Measurements from ENCODE around the gene SAPCD2.

The SAPCD2 gene

GRCh38 chr9:137080260-137081122, 10.1 kb upstream of the SAPCD2 start:
- DNase-seq = no peak

DNA sequence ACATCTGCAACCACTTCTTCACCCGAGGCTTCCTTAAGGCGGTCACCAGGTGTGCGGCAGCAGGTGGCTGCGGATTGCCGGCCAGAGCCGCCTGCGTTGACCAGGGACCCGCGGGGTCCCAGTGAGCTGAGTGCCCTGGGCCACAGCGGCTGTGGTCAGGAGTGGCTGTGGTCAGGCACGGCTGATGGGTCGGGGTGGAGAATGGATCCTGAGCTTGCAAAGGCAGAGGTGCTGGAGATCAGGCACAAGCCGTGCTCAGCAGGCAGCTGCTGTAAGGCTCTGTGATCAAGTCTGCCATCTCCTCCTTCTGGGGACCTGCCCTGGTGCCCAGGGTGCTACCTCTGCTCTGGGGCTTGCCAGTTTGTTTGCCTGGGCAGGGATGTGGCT, 9.0 kb upstream of the SAPCD2 start:
- no peak for DNase-seq

DNA sequence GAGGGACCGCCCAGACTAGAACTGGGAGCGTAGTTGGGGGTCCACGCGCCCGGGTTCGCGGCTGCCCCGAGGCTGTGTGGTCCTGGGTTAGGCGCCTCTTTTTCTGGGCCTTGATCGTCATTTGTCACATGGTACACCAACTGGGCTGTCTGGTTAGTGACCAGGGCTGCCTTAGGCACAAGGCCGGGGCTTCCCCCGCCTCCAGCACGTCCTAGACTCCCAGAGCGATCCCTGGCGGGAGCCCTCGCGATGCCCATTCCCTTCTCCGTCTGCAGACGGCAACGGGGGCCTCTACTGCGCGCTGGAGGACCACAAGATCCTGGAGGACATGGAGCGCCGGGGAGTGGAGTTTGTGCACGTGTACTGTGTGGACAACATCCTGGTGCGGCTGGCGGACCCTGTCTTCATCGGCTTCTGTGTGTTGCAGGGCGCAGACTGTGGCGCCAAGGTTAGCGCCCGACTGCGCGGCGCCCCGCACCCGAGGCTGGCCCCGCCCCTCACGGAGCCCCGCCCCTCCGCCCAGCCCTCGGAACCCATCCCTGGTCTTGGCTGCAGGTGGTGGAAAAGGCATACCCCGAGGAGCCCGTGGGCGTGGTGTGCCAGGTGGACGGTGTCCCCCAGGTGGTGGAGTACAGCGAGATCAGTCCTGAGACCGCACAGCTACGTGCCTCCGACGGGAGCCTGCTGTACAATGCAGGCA, 8.5 kb upstream of the SAPCD2 start:
- DNase-seq = no peak

DNA sequence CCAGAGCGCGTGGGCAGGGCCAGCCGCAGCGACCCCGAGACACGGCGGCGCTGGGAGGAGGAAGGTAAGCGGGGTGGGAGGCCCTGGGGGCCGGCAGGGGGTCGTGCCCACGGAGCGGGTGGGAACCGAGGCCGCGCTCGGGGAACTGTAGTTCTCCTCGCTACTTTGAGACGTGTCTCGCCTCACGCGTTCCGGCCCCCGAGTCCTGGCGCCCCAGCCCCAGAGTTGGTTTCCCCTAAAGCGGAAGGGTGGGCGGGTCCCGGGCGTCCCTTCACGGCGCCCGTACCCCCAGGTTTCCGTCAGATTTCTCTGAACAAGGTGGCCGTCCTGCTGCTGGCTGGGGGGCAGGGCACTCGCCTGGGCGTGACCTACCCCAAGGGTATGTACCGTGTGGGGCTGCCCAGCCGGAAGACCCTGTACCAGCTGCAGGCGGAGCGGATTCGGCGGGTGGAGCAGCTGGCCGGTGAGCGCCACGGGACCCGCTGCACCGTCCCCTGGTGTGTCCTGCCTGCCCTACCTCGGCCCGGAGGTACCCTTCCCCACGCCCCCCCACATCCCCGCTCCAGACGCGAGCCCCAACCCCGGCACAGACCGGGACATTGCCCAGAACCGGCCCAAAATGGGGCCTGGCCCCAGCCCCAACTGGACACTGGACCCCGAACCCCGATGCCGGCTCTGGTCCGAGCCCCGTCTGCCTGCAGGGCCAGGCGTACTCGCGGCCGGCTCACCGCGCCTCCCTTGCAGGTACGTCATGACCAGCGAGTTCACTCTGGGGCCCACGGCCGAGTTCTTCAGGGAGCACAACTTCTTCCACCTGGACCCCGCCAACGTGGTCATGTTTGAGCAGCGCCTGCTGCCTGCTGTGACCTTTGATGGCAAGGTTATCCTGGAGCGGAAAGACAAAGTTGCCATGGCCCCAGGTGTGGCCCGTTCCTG, 7.7 kb upstream of the SAPCD2 start:
- DNase-seq = peak in 1 of 4 experiments; percentile 31

DNA sequence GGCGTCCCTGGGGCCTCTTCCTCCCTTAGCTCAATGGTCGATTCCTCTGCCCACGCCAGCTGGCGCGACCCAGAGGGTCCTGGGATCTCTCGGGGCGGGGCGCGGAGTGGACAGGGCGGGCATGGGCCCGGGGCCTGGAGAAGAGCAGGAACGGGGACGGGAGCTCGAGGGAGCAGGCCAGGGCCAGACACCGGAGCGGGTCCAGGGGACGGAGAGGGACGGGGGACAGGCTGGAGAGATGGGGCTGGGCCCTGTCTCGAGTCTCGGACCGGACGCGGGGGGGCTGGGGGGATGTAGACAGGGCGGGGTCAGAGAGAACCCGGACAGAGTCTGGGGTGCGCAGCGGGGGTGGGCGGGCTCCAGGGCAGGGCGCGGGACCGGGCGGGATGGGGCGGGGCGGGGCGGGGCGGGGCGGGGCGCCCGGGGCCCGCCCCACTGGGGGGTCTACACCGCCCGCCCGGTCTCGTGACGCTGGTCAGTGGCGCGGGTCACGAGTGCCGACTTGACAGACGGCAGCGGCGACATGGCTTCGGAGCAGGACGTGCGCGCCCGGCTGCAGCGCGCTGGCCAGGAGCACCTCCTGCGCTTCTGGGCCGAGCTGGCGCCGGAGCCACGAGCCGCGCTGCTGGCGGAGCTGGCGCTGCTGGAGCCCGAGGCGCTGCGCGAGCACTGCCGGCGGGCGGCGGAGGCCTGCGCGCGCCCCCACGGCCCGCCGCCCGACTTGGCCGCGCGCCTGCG, 6.8 kb upstream of the SAPCD2 start, which contains the start of gene UAP1L1:
TSS of gene UAP1L1 (plus strand) at position 508 of the 738 bp plus-strand sequence. CDS start at position 524, 16 bp downstream.
- DNase-seq = no peak

DNA sequence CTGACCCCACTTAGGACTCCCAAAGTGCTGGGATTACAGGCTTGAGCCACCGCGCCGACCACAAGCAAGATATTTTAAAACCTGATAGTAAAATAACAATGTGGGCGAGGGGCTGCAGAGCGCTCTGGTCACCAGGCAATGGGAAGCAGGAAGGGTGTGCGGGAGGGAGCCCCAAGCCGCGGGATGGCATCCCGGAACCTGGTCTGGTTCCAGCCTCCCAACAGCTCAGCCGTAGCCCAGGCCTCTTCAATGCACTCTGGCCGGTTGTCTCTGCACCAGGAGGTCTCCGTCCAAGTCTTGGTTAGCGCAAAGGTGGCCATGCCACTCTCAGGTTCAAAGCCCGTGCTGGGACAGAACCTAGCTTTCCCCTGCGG, 6.3 kb upstream of the SAPCD2 start:
- DNase-seq = no peak

- no peak for DNase-seq
Measured at GRCh38 chr9:137075275-137075775, 5.0 kb upstream of the SAPCD2 start.

DNA sequence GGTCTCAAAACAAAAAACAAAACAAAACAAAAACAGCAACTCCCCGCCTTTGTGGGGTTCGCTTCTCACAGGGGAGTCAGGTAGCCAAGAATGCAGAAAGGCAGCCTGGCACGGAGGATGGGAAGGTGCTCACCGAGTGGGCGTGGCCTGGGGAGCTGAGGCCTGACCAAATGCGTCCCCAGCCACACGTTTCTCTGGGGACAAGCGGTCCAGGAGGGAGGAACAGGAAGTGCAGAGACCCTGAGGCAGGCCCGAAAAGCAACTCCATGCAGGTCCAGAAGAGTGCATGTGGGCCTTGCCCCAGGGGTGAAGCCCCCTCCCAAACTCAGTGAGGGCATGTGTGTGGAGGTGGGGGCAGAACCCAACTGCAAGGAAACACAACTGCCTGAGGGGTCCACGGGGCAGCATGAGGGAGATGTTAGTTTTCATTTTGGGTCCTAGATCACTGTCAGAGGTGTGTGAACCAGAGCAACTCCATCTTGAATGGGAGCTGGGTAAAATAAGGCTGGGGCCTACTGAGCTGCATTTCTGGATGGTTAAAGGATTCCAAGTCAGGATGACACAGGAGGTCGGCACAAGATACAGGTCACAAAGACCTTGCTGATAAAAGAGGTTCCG, 4.4 kb upstream of the SAPCD2 start:
- no peak for DNase-seq

DNA sequence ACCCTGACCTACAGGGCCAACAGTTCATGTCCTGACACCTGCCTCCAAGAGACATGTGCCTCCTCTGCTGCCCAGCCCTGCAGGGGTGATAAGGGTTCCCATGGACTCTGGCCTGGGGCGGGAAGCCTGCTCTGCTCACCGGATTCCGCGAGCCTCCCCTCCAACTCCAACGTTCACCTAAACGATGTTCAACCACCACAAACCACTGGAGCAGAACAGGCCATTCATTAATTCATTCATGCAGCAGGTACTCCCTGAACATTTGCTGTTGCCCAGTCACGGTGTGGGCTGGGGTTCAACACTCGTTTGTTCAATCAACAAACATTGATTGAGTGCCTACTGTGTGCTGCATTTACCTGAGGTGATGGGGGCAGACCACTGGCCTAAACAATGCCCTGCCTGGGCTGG, 3.6 kb upstream of the SAPCD2 start:
- DNase-seq = no peak

GRCh38 chr9:137071282-137071681, 925 bp upstream of the SAPCD2 start:
- no peak for DNase-seq

GRCh38 chr9:137070906-137071275, 534 bp upstream of the SAPCD2 start:
- no peak for DNase-seq

GRCh38 chr9:137069508-137070091, 757 bp downstream of the SAPCD2 start:
- no peak for DNase-seq

DNA sequence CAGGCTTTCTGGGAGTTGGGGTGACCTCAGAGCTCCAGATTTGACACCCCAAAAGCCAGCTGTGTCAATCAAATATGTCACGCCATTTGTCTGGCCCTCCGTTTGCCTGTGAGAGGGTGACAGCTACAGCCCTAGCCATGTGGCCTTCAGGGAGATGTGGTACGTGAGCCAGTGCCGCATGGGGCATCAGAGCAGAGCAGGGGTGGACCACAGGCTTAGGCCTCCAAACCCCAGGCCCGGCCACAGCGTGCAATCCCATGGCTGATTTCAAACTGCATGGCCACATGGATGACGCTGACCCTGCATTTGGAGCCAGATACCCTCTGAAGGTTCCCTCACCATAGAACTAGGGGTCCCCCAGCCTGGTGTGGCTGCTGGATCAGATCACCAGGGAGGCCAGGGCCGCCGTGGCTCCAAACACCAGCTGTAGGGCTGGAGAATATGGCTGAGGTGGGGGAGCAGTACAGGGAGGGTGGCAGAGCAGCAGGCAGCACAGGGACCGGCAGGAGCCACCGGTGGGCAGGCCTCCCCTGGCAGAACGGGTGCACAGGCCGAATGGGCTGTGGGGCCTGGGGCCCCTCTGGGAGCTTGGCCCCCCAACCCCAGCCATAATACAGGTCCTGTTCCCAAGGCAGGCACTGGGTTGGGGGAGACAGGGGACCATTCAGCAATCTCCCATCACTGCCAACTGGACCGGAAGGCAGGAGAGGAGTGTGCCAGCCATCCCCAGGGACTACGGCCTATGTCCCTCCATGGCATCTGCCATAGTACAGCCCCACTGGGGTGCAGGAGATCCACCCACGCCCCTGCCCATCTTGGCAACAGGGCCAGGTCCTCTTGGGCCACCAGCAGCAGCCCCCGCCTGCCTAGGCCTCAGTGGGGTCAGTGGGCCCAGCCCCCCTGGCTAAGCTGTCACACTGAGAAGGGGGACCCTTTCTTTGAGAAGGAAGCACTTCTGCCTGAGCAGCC, 1.5 kb downstream of the SAPCD2 start:
- DNase-seq = no peak

DNA sequence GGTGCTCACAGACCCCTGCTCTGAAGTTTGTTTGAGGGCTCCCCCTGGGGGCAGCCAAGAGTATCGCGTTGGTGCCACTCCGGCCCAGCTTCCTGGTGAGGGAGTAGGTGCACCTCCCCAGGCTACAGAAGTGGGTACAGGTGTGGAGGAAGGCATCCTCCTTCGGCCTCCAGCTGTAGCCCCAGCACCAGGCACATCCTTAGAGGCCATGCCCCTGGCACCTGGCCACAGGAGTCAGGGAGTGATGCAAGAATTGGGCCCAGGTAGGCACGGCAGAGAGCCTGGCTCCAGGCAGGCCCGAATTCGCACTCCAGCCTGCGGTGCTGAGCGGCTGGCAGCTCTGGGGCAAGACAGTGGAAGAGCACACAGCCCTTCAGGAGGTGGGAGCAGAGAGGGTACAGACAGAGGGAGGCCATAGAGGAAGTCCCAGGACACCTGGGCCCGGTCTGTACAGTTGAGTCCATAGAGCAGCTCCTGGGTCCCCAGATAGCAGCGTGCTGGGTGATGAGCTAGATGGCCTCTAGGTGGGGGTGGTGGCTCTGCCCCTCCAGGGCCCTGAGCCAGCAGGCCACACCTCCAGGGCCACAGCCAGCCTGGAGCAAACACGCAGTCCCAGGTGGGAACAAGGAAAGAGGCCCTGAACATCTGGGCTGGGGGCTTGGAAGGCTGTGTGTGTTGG, 2.4 kb downstream of the SAPCD2 start:
- DNase-seq = peak; percentile 67 to 76 (median 74)

DNA sequence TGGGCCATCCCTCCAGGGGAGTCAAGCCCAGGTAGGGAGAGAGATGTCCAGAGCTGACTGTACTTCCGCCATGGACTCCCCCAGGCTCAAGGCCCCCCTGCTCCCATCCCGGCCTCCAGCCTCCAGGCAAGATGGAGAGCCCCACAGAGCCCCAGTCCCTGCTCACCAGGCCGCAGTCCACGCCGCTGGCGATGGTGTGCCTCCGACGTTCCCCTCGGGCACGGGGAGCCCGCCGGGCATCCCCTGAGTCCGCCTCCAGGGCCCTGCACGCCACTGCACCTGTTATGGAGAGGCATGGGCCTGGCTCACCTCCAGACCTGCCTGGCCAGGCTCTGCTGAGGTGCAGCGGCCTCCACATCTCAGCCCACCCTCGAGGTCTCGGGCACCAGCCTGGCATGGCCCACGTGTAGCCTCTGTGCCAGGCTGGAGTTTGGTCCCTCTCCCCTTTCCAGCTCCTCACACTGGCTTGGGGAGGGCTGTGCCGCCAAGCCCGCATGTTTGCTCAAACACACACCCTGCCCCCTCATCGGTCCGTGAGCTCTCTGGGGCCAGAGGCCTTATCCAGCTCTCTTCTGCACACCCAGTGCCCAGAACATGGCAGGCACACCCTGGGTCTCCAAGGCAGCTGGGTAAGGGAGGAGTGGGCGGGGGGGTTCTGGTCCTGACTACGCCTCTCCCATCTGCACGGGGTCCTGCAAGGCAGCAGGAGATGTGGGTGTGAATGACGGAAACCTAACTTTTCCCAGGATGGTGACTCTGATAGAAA, 4.1 kb downstream of the SAPCD2 start:
- no peak for DNase-seq

DNA sequence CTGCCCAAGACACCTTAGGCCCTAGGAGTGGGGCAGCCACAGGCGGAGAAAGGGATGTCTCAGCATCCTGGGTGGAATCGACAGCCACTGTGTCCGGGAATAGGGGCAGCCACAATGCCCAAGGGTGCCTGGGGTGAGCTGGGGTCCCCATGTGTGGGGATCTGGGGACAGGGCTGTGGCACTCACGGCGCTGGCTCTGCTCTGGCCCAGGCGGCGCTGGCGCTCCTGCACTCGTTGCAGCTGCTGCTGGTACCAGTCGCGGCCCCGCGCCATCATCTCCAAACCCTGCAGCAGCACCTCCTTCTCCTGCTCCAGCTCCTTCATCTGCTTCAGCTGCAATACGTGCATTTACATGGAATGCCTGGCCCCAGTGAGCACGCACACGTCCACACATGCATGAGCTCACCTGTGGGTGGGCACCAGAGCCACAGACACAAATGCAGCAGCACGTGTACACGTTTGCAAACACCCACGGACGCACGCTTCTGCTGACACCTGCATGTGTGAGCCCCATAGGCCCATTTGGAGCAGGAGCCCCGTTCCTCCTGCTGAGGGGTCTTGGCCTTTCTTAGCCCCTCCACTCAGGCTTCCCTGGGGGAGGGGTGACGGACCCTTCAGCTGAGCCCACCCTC, 4.9 kb downstream of the SAPCD2 start:
- no peak for DNase-seq

GRCh38 chr9:137064880-137065164, 5.5 kb downstream of the SAPCD2 start:
- no peak for DNase-seq

Data from activated CD4-positive, CD25-positive, alpha-beta regulatory T cell (primary cell).